ENCODE data around the gene CIDEB. TPM values are rescaled to one million over a fixed set of nuclear protein-coding genes. Genes with fewer than 3 reads are reported as not detected.

The CIDEB gene
- total and polyA plus RNA-seq, 2 of the 13 experiments (the other 11 are each of a cell fraction or from before 2014, with no cell fraction given): 35.8 to 110 TPM

DNA sequence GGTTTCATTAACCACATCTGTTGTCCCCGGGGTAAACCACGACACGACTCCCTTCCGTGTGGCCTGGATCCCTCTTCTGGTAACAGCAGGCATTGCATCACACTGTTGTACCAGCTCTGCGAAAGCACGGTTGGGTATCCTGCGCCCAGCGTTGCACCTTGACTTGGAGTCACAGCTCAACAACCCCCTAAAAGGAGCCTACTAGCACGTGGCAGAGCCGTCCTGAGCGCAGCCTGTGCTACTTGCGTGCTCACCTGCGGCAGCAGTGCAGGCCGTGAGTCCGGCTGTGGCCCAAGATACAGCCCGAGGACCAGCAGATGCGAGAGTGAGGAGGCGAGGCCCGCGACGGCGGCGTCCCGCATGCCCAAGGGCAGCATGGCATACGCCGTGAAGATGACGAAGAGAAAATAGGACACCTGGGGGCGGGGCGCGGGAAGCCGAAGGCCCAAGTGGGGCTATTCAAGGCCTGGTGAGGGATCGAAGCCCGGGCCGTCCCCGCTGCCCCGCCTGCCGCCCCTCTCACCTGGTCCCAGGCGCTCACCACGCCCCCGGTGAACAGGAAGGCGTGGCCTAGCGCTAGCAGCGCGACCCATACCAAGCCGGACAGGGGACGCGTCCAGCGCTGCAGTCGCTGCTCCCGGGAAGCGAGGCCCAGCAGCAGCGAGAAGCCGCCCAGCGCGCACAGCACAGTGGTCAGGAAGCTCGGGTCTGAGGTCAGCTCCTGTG, 24.7 kb upstream of the CIDEB start (continued):
- TF ChIP-seq SSRP1 (CRISPR knock-in tag; IDR thresholded peaks at IDR 0.05) (no peak), U2AF1 (optimal IDR thresholded peaks at IDR 0.05; ENCODE audit: low read depth, low read length) (peak; percentile 79), ZNF264 (CRISPR knock-in tag; IDR thresholded peaks at IDR 0.05) (no peak), EHMT2 (IDR thresholded peaks at IDR 0.05; ENCODE audit: borderline replicate concordance, low read depth, low read length) (no peak), ZNF263 (CRISPR knock-in tag; IDR thresholded peaks at IDR 0.05) (peak; percentile 45; the same call in 1 of the 2 replicates), SPEN (CRISPR knock-in tag; IDR thresholded peaks at IDR 0.05; ENCODE audit: low read depth) (peak; percentile 89), RORA (CRISPR knock-in tag; IDR thresholded peaks at IDR 0.05) (no peak), ZBTB10 (CRISPR knock-in tag; IDR thresholded peaks at IDR 0.05; ENCODE audit: borderline replicate concordance) (no peak), MIER2 (CRISPR knock-in tag; IDR thresholded peaks at IDR 0.05) (0 out of 2 replicates have a peak, but pooled peaks have one; percentile 40), HIC2 (CRISPR knock-in tag; IDR thresholded peaks at IDR 0.05; ENCODE audit: low read depth) (peak; percentile 86), XRCC5 (optimal IDR thresholded peaks at IDR 0.05; ENCODE audit: low read length) (peak; percentile 81), JUN (CRISPR knock-in tag; IDR thresholded peaks at IDR 0.05) (peak; percentile 87), ZNF256 (CRISPR knock-in tag; conservative IDR thresholded peaks at IDR 0.05) (no peak), RBM39 (IDR thresholded peaks at IDR 0.05; ENCODE audit: low read depth, low read length, poor library complexity, severe bottlenecking) (peak; percentile 17), ZC3H4 (CRISPR knock-in tag; IDR thresholded peaks at IDR 0.05; ENCODE audit: borderline replicate concordance) (peak; percentile 73; the same call in 1 of the 2 replicates)
- TF ChIP-seq, protein P1, sequence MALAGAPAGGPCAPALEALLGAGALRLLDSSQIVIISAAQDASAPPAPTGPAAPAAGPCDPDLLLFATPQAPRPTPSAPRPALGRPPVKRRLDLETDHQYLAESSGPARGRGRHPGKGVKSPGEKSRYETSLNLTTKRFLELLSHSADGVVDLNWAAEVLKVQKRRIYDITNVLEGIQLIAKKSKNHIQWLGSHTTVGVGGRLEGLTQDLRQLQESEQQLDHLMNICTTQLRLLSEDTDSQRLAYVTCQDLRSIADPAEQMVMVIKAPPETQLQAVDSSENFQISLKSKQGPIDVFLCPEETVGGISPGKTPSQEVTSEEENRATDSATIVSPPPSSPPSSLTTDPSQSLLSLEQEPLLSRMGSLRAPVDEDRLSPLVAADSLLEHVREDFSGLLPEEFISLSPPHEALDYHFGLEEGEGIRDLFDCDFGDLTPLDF (CRISPR knock-in tag; IDR thresholded peaks at IDR 0.05): no peak
- TF ChIP-seq, protein P2, sequence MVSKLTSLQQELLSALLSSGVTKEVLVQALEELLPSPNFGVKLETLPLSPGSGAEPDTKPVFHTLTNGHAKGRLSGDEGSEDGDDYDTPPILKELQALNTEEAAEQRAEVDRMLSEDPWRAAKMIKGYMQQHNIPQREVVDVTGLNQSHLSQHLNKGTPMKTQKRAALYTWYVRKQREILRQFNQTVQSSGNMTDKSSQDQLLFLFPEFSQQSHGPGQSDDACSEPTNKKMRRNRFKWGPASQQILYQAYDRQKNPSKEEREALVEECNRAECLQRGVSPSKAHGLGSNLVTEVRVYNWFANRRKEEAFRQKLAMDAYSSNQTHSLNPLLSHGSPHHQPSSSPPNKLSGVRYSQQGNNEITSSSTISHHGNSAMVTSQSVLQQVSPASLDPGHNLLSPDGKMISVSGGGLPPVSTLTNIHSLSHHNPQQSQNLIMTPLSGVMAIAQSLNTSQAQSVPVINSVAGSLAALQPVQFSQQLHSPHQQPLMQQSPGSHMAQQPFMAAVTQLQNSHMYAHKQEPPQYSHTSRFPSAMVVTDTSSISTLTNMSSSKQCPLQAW (CRISPR knock-in tag; IDR thresholded peaks at IDR 0.05): no peak; the same call in 1 of the 2 replicates
- TF ChIP-seq, protein P3, sequence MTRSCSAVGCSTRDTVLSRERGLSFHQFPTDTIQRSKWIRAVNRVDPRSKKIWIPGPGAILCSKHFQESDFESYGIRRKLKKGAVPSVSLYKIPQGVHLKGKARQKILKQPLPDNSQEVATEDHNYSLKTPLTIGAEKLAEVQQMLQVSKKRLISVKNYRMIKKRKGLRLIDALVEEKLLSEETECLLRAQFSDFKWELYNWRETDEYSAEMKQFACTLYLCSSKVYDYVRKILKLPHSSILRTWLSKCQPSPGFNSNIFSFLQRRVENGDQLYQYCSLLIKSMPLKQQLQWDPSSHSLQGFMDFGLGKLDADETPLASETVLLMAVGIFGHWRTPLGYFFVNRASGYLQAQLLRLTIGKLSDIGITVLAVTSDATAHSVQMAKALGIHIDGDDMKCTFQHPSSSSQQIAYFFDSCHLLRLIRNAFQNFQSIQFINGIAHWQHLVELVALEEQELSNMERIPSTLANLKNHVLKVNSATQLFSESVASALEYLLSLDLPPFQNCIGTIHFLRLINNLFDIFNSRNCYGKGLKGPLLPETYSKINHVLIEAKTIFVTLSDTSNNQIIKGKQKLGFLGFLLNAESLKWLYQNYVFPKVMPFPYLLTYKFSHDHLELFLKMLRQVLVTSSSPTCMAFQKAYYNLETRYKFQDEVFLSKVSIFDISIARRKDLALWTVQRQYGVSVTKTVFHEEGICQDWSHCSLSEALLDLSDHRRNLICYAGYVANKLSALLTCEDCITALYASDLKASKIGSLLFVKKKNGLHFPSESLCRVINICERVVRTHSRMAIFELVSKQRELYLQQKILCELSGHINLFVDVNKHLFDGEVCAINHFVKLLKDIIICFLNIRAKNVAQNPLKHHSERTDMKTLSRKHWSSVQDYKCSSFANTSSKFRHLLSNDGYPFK (CRISPR knock-in tag; IDR thresholded peaks at IDR 0.05; ENCODE audit: borderline replicate concordance): peak; percentile 88

All from HepG2 (cell line).